Measurements from ENCODE around the gene MYLK.
A peak's percentile ranks its signal among the peaks of the same experiment; 100 is the strongest.

The MYLK gene

DNA sequence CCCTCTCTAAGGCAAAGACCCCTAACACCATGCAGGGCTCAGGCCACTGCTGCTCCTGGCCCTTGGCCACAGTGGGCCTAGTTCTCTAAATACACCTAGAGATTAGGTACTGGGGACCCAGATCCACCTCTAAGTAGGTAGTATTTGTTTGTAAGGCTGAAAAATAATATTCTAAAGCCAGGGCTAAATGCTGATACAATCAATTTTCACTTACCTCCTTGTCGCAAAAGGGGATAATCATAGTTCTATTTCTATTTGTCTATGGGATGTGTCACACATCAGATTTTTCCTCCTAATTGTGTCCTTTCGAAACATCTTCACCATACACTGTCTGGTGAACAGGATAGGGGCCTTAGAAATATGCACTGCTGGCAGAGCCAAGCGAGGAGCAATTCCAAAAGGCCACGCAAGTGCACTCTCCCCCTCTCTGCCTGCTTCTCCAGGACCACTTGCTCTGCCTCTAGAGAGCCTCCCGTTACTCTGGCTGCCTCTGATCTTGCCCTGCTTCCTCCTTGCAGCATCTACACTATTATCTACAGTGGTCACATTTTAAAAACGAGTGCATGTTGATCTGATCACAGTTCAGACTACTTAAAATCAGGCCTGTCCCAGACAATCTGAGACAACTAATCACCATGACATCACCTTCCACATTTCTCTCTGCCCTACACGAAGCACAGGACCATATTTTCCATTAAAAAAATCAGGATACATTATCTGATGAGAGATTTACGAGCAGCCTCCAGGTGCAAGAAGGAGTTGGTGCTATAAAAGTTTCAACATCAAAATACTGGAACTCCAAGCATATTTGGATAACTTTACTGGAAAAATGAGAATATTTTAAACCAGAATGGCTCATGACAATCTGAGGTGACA lies 115.4 kb downstream of the MYLK start:
- no peak for DNase-seq

DNA sequence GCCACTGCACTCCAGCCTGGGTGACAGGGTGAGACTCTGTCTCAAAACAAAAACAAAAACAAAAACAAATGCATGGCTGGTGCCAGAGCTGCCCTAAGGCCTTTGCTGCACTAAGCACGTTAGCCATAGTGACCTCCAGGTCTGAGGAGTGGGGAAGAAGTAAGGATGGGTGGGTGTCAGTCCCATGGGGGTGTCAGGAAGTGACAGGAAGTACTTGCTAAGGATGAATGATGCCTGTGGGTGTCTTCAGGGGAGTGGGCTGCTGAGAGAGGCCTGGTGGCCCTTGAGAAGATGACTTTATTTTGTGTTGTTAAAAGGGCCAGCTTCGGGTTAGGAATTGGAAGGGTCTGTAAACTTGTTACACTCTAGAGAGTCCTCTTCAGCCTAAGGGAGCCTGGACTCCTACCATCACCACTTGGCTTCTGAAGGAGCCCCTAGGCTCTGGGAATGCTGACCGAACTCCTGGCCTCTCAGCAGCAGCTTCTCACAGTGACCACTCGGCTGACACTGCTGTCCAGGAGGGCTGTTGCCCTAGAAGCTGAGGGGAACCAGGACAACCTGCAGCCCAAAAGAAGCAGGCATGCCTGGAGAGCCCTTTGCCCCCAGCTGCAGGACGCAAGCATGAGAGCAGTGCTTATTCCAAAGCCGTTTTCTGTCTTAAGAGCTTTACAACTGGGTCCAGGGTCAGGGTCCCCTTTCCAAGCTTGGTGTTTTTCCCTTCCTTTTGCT lies 116.4 kb downstream of the MYLK start:
- no peak for DNase-seq

DNA sequence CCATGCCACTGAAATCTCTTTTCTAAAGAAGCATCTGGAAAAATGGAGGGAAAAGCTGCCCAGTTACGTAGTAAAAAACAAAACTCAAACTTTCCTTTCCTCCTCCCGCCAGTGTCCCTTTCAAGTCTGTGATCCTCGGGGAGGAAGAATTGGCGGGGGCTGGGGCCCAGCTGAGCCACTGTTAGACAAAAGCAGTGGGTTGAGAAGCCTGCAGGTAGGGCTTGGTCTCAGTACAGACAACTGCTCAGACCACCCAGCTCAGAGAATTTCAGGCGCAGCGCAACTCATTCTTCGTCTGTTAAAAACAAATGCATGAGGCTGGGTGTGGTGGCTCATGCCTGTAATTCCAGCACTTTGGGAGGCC lies 117.1 kb downstream of the MYLK start:
- no peak for DNase-seq

DNA sequence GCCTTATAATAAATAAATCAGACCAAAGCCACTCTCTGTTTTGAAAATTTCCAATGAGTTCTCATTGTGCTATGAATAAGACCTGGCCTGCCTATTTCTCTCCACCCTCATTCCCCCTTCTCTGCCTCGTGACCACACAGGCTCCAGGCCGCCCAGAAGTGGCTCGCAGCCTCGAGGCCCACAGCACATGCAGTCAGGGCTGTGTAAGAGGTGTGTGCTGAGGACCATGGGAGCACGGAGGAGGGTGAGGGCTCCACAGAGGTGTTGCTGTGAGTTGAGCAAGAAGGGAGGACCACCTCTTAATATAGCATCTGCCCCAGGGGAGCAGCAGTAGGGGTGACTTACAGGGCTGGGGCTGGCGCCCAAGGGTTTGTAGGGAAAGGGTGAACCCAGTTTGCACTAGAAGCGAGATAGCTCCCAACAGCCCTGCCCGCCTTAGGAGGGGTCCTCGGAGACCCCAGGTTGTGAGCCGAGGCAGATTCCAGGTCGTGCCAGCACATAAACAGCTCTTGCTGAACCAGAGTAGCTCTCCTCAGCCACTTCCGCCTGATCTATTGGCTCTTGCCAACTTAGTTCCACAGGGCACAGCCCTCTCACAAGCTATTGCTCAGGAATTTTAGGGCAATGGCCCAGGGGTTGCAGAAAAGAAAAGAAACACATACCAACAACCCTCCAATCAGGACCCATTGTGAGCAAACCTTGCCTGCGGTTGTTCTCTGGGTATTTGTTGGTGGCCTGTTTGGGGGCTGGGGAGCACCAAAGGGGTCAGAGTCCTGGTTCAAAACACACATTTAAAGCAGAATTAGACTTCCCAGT lies 117.7 kb downstream of the MYLK start:
- DNase-seq = no peak

- DNase-seq = no peak
Measured at GRCh38 chr3:123765475-123766128, 118.5 kb downstream of the MYLK start.

DNA sequence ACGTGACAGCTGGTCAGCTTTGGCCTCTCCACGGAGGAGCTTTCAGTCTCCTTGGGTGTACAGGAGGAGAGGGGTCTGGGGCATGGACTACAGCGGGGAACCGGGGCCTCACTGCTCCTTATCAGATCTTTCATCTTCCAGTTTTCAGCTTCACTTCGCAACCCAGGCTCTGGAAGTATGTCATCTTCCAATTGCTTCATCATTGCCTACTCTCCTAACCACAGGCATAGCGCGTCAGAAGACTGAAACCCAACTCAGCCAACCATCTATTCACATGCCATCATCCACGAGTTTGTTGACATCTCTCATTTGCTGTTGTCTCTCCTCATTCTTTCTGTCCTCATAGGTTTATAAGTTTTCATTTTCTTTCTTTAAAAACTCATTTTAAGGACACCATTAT lies 119.5 kb downstream of the MYLK start:
- DNase-seq = no peak

GRCh38 chr3:123762805-123763204 lies 121.3 kb downstream of the MYLK start:
- no peak for DNase-seq

GRCh38 chr3:123760817-123761216 lies 123.3 kb downstream of the MYLK start:
- no peak for DNase-seq

DNA sequence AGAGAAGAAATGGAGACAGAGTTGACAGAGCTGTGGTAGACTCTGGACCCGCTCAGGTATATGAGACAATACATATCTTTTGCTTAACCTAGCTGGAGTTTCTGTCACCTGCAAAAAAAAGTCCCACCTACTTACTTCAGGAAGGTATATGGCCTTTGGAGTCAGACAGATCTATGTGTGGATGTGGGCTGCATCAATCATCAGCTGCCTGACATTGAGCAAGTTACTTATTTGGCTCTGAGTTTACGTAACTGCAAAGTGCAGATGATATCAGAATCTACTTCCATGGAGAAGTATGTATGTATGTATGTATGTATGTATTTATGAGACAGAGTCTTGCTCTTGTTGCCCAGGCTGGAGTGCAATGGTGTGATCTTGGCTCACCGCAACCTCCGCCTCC lies 124.3 kb downstream of the MYLK start:
- DNase-seq = no peak

DNA sequence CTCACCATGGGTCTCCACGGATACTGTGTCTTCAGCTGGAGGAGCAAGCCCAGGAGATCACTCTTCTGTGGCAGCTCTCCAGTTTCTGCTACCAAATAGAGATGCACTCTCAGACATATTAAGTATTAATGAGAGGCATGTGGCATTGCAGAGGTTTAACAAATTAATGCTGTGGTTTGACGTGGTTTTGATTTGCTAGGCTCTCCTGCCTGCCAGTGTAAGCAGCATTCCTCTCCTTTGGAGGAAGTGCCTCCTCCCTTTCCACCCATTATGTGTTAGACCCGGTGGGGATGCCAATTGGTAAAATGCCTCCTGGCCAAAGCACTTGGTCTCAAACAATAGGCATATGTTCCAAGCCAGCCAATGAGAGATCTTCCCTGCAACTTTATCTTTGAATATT lies 124.8 kb downstream of the MYLK start:
- DNase-seq = no peak

DNA sequence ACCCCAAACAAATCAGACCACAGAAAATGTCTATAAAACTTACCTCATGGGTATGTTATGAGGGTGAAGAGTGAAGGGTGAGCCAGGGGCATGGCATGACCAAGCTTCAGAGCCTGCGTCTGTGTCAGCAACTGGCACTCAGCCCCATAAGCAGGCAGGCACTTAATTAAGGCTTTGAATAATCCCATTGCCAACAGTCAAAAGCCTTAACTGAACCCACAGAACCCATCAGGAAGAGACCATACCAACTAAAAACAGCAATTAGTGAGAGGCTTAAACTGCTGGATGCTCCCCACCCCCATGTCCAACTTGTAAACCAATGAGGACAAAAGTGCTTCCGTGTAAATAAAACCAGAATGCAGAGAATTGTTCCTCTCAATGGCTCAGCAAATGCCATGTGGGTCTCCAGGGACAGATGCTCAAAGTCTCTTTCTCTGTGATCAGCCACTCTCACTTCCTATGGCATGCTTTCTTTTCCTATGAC lies 126.0 kb downstream of the MYLK start:
- DNase-seq = peak; percentile 93

DNA sequence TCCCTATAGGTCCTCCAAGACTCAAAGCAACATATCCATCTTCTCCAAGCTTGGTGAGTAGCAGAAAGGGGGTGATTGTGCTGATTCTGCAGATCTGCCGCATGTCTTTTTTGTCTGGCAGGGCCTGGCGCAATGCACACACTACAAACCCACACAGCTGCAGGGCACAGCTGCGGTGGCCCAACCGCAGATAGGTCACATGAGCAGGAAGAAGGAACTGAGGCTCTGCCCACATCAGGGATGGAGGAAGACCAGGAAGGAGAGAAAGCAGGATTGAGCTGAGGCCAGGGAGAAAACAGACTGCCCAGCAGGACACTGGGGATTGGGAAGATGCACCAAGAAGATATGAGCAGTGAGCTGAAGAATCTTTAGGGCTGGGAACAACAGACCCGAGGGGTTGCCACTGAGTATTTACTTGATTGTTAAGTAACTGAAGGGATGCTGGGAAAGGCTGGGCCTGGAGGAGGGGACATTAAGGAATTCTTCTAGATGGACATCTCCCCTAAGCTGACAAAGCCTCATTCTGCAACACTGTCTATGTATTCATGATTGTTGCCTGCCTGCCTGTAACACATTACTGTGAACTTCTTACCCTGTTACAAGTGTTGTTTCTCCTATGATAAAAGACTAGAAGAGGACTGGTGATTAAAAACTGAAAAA lies 126.7 kb downstream of the MYLK start:
- no peak for DNase-seq

GRCh38 chr3:123755501-123755900 lies 128.6 kb downstream of the MYLK start:
- no peak for DNase-seq

DNA sequence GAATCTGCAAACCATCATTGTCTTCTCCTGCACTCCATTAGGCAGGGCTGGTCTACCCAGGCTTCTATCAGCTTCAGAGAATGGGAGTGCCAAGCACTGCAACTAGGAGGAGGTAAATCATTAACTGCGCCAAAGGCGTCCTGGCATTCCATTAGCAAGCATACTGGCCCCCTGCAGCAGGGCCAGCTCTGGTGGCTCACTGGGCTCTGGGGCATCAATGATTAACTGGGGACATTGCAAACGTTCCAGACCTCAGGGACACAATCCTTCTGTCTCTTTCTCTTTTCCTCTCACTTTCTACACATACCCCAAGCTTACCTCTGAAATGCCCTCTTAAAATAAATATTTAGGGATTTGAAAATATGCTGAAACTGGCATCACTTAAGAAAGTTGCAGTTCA lies 129.0 kb downstream of the MYLK start:
- DNase-seq = no peak

GRCh38 chr3:123753286-123753685 lies 130.8 kb downstream of the MYLK start:
- DNase-seq = no peak

- no peak for DNase-seq
Measured at GRCh38 chr3:123752228-123752627, 131.9 kb downstream of the MYLK start.

DNA sequence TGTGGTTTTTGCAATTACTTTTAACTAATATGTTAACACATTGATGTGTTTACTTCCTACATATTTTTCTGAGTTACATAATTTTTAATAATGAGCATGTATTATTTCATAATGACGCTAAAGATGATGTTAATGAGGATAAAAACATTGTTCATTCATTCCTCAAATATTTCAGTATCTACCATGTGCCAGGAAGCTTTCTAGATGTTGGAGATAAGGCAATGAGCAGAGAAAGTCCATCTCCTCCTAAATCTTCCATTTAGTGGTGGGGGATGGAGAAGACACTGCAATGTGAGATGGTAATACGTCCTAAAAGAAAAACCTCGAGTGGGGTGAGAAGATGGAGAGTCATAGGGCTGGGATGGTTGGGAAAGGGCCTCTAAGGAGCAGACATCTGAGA lies 132.7 kb downstream of the MYLK start:
- DNase-seq = no peak

GRCh38 chr3:123750659-123751420 lies 133.3 kb downstream of the MYLK start:
- DNase-seq = no peak

- no peak for DNase-seq
Measured at GRCh38 chr3:123750209-123750608, 133.9 kb downstream of the MYLK start.

GRCh38 chr3:123749711-123750110 lies 134.4 kb downstream of the MYLK start:
- DNase-seq = no peak

GRCh38 chr3:123745184-123745855 lies 138.8 kb downstream of the MYLK start:
- DNase-seq = no peak

All from NCI-H1105 treated with DMSO at 0.1 percent for 48 hours (cell line).